Stimulated activated naive CD4-positive, alpha-beta T cell (primary cell): ENCODE results near the gene MLLT3.
A peak's percentile ranks its signal among the peaks of the same experiment; 100 is the strongest.

Source experiments
- DNase-seq, 6 experiments: peaks; one replicate each; lab custom pipeline; 2025; lab: John Stamatoyannopoulos, UW

MLLT3 gene

GRCh38 chr9:20303996-20304395 lies 318.3 kb downstream of the MLLT3 start:
- DNase-seq = no peak

- no peak for DNase-seq
Observed at GRCh38 chr9:20303066-20303465, 319.2 kb downstream of the MLLT3 start.

- DNase-seq = no peak
Observed at GRCh38 chr9:20302197-20302596, 320.1 kb downstream of the MLLT3 start.

- DNase-seq = peak in 1 of 6 experiments; percentile 6
Observed at GRCh38 chr9:20300430-20301115, 321.7 kb downstream of the MLLT3 start.

GRCh38 chr9:20297646-20298084 lies 324.6 kb downstream of the MLLT3 start:
- DNase-seq = no peak

- no peak for DNase-seq
Observed at GRCh38 chr9:20295555-20295954, 326.7 kb downstream of the MLLT3 start.

GRCh38 chr9:20294046-20294750 lies 328.1 kb downstream of the MLLT3 start:
- no peak for DNase-seq

- DNase-seq = no peak
Observed at GRCh38 chr9:20292002-20292401, 330.3 kb downstream of the MLLT3 start.
